ENCODE results near the gene CHGA. TPM values are rescaled to one million over a fixed set of nuclear protein-coding genes. Genes with fewer than 3 reads are reported as not detected.

Gene CHGA
- polyA plus RNA-seq, 2 of the 4 experiments (the other 2 are of a cell fraction): 0.32 to 0.70 TPM

DNA sequence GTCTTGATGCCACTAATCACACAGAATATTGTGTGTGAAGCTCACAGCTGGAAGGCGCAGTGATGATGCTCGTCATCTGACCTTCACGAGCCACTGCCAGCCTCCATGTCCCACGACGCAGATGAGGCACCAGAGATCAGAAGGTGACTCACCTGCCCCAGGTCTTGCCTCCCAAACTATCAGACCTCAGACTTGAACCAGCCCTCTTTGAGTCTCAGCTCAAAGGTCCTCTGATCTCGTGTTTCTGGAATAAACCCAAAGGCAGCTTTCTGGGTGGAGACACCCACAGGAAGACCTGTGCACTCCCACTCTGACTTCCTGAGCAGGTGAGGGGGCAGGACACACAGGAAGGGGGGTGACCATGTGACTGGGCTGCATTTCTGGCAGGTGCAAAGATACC is 19.6 kb upstream of the CHGA start (continued):
- TF ChIP-seq MAX (IDR thresholded peaks at IDR 0.05): no peak

- Histone ChIP-seq H3K4me2 (no peak overlapping the region), H3K4me3 (no peak overlapping the region), H3K27ac (no peak overlapping the region), H3K9me3 (no peaks in the 10 kb centered on the region), H3K4me1 (no peaks in the 10 kb centered on the region)
- no peak for FAIRE-seq
- ChIA-PET POLR2A (no interaction called here), CTCF (no interaction called here)
- WGBS (ENCODE audit: missing lambda C conversion rate): 58% methylated on average over 8 of the region's 8 CpGs
- ATAC-seq: no peak
- DNase-seq (ENCODE audit: low read depth in 1 of 2, low spot score in 1 of 2): no peak
- TF ChIP-seq PBX3 (IDR thresholded peaks at IDR 0.05) (no peak), RFX5 (IDR thresholded peaks at IDR 0.05) (no peak), ZNF302 (CRISPR knock-in tag; IDR thresholded peaks at IDR 0.05) (no peak), CHD2 (IDR thresholded peaks at IDR 0.05; ENCODE audit: low read length, partially characterized antibody) (no peak)
- TF ChIP-seq, protein P1, sequence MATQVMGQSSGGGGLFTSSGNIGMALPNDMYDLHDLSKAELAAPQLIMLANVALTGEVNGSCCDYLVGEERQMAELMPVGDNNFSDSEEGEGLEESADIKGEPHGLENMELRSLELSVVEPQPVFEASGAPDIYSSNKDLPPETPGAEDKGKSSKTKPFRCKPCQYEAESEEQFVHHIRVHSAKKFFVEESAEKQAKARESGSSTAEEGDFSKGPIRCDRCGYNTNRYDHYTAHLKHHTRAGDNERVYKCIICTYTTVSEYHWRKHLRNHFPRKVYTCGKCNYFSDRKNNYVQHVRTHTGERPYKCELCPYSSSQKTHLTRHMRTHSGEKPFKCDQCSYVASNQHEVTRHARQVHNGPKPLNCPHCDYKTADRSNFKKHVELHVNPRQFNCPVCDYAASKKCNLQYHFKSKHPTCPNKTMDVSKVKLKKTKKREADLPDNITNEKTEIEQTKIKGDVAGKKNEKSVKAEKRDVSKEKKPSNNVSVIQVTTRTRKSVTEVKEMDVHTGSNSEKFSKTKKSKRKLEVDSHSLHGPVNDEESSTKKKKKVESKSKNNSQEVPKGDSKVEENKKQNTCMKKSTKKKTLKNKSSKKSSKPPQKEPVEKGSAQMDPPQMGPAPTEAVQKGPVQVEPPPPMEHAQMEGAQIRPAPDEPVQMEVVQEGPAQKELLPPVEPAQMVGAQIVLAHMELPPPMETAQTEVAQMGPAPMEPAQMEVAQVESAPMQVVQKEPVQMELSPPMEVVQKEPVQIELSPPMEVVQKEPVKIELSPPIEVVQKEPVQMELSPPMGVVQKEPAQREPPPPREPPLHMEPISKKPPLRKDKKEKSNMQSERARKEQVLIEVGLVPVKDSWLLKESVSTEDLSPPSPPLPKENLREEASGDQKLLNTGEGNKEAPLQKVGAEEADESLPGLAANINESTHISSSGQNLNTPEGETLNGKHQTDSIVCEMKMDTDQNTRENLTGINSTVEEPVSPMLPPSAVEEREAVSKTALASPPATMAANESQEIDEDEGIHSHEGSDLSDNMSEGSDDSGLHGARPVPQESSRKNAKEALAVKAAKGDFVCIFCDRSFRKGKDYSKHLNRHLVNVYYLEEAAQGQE (IDR thresholded peaks at IDR 0.05): no peak
Observed at GRCh38 chr14:92905667-92906066, 17.3 kb upstream of the CHGA start.

DNA sequence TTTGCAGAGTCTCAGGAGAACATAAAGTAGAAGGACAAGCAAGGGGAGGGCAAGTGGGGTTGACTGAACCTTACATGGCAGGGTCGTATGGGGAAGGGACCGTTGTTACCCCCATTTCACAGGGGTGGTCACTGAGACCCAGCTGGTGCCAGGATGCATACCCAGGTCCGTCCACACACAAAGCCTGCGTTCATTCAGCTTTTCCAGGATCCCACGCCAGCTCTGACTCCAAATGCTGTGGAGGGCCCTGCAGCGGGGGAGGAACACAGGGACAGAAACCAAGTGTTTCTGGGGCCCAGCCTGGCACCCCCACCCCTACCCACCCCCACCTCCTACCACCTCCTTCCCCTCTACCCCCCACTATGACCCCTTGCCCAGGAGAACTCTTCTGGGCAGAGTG is 16.5 kb upstream of the CHGA start:
- H3K27ac ChIP-seq: no peak overlapping the region

GRCh38 chr14:92906823-92907222 is 16.1 kb upstream of the CHGA start:
- Histone ChIP-seq H3K4me1 (no peaks in the 10 kb centered on the region), H3K27ac (no peak overlapping the region), H3K4me3 (no peak overlapping the region), H3K9me3 (no peaks in the 10 kb centered on the region), H3K4me2 (no peak overlapping the region)
- CTCF ChIA-PET: no interaction called here
- DNase-seq (ENCODE audit: low read depth in 1 of 2, low spot score in 1 of 2) (no peak), ATAC-seq (peak in 1 of 2 experiments; percentile 33; a peak in 3 of 6 replicates), FAIRE-seq (no peak)
- no peak for TF ChIP-seq ZNF302 (CRISPR knock-in tag; IDR thresholded peaks at IDR 0.05)
- no peak for TF ChIP-seq POLR2AphosphoS2 (conservative IDR thresholded peaks at IDR 0.05; ENCODE audit: low read length)
- no peak for TF ChIP-seq RFX5 (IDR thresholded peaks at IDR 0.05)
- TF ChIP-seq, protein P2, sequence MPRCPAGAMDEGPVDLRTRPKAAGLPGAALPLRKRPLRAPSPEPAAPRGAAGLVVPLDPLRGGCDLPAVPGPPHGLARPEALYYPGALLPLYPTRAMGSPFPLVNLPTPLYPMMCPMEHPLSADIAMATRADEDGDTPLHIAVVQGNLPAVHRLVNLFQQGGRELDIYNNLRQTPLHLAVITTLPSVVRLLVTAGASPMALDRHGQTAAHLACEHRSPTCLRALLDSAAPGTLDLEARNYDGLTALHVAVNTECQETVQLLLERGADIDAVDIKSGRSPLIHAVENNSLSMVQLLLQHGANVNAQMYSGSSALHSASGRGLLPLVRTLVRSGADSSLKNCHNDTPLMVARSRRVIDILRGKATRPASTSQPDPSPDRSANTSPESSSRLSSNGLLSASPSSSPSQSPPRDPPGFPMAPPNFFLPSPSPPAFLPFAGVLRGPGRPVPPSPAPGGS (IDR thresholded peaks at IDR 0.05): no peak
- TF ChIP-seq FOXS1 (CRISPR knock-in tag; IDR thresholded peaks at IDR 0.05): no peak
- no peak for TF ChIP-seq CBX2 (IDR thresholded peaks at IDR 0.05; ENCODE audit: borderline replicate concordance, low read depth)
- TF ChIP-seq HOXB5 (CRISPR knock-in tag; IDR thresholded peaks at IDR 0.05): no peak
- no peak for TF ChIP-seq HDAC2 (IDR thresholded peaks at IDR 0.05)
- no peak for TF ChIP-seq GATA3 (IDR thresholded peaks at IDR 0.05; ENCODE audit: borderline replicate concordance)
- TF ChIP-seq HES2 (IDR thresholded peaks at IDR 0.05): no peak
- TF ChIP-seq NFE2L2 (conservative IDR thresholded peaks at IDR 0.05; ENCODE audit: low read length): no peak
- WGBS (ENCODE audit: missing lambda C conversion rate): 37% methylated on average over 5 of the region's 6 CpGs
- POLR2A ChIA-PET: no interaction called here

More for the DNA sequence above, 16.5 kb upstream of the CHGA start:
- no peak overlapping the region for H3K4me3 ChIP-seq
- POLR2A ChIA-PET: no interaction called here
- no peaks in the 10 kb centered on the region for H3K9me3 ChIP-seq
- H3K4me2 ChIP-seq: no peak overlapping the region
- no peaks in the 10 kb centered on the region for H3K4me1 ChIP-seq
- 32% methylated on average over 6 of the region's 6 CpGs for WGBS (ENCODE audit: missing lambda C conversion rate)
- FAIRE-seq: no peak
- CTCF ChIA-PET: no interaction called here
- no peak for TF ChIP-seq ZNF302 (CRISPR knock-in tag; IDR thresholded peaks at IDR 0.05)
- no peak for TF ChIP-seq E2F6 (IDR thresholded peaks at IDR 0.05; ENCODE audit: borderline replicate concordance, low read depth)
- TF ChIP-seq ZFP36 (IDR thresholded peaks at IDR 0.05; ENCODE audit: borderline replicate concordance, partially characterized antibody): no peak
- no peak for TF ChIP-seq POLR2AphosphoS2 (conservative IDR thresholded peaks at IDR 0.05; ENCODE audit: low read length)
- TF ChIP-seq CBX8 (IDR thresholded peaks at IDR 0.05): no peak
- ATAC-seq: no peak
- DNase-seq (ENCODE audit: low read depth in 1 of 2, low spot score in 1 of 2): no peak
